ENCODE data around the gene HEATR5A. TPM values are rescaled to one million over a fixed set of nuclear protein-coding genes. Genes with fewer than 3 reads are reported as not detected.

Gene HEATR5A
- total and polyA plus RNA-seq, 2 of the 13 experiments (the other 11 are each of a cell fraction or from before 2014, with no cell fraction given) = 36.4 to 105 TPM

DNA sequence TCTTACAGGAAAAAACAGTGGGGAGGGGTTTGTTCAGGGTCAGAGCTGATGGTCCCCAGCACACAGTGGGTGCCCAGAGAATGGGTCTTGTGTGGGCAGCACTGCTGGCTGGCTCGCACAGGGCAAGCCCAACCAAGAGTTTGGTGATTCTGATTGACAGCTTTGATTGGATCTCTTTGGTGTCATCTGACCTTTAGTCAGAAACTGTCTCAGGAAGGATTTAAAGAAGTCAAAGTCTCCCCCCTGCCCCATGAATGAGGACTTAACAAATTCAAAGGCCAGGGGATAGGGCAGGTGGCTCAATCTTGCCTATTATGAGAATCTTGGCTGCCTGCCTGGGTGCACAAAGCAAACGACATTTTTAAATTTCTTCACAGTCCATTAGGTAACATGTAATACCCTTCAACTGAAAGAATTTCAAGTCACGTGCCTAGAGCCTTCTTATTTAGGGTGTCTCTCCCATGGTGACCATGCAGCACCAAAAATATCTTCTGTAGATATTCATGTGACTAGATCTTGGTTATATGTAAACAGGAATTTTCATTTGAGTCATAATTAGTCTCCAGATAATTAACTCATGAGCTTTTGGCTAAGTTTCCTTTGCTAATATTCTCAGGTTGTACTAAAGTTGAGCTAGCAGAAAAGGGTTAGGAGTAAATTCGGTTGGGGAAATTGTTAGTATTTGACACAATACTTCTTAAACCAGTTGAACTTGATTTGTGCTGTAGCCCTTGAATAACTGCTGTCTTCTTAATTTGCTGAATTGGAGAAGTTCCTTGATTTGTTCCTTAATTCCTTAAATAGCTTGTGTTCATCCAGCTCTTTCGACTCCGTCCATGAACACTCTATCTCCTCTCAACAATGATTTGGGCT is 158.3 kb downstream of the HEATR5A start (continued):
- peak; percentile 88 for TF ChIP-seq ZNF205 (CRISPR knock-in tag; IDR thresholded peaks at IDR 0.05)
- no peak for TF ChIP-seq ZNF891 (CRISPR knock-in tag; IDR thresholded peaks at IDR 0.05)
- no peak for TF ChIP-seq ZNF839 (CRISPR knock-in tag; IDR thresholded peaks at IDR 0.05; ENCODE audit: borderline replicate concordance)
- TF ChIP-seq SCMH1 (CRISPR knock-in tag; IDR thresholded peaks at IDR 0.05; ENCODE audit: borderline replicate concordance) = no peak
- TF ChIP-seq ZKSCAN8 (CRISPR knock-in tag; IDR thresholded peaks at IDR 0.05; ENCODE audit: borderline replicate concordance) = no peak; the same call in 1 of the 2 replicates
- peak; percentile 46; the same call in 1 of the 2 replicates for TF ChIP-seq TRIM24 (CRISPR knock-in tag; IDR thresholded peaks at IDR 0.05)
- no peak for TF ChIP-seq PCBP2 (optimal IDR thresholded peaks at IDR 0.05; ENCODE audit: low read depth, low read length, poor library complexity, severe bottlenecking)
- no peak for TF ChIP-seq ZNF549 (CRISPR knock-in tag; IDR thresholded peaks at IDR 0.05)
- TF ChIP-seq ZNF546 (CRISPR knock-in tag; conservative IDR thresholded peaks at IDR 0.05) = no peak
- TF ChIP-seq, protein P1, sequence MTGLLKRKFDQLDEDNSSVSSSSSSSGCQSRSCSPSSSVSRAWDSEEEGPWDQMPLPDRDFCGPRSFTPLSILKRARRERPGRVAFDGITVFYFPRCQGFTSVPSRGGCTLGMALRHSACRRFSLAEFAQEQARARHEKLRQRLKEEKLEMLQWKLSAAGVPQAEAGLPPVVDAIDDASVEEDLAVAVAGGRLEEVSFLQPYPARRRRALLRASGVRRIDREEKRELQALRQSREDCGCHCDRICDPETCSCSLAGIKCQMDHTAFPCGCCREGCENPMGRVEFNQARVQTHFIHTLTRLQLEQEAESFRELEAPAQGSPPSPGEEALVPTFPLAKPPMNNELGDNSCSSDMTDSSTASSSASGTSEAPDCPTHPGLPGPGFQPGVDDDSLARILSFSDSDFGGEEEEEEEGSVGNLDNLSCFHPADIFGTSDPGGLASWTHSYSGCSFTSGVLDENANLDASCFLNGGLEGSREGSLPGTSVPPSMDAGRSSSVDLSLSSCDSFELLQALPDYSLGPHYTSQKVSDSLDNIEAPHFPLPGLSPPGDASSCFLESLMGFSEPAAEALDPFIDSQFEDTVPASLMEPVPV (CRISPR knock-in tag; IDR thresholded peaks at IDR 0.05) = 0 out of 2 replicates have a peak, but pooled peaks have one; percentile 67
- TF ChIP-seq, protein P2, sequence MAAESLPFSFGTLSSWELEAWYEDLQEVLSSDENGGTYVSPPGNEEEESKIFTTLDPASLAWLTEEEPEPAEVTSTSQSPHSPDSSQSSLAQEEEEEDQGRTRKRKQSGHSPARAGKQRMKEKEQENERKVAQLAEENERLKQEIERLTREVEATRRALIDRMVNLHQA (CRISPR knock-in tag; IDR thresholded peaks at IDR 0.05) = 0 out of 2 replicates have a peak, but pooled peaks have one; percentile 50
- TF ChIP-seq, protein P3, sequence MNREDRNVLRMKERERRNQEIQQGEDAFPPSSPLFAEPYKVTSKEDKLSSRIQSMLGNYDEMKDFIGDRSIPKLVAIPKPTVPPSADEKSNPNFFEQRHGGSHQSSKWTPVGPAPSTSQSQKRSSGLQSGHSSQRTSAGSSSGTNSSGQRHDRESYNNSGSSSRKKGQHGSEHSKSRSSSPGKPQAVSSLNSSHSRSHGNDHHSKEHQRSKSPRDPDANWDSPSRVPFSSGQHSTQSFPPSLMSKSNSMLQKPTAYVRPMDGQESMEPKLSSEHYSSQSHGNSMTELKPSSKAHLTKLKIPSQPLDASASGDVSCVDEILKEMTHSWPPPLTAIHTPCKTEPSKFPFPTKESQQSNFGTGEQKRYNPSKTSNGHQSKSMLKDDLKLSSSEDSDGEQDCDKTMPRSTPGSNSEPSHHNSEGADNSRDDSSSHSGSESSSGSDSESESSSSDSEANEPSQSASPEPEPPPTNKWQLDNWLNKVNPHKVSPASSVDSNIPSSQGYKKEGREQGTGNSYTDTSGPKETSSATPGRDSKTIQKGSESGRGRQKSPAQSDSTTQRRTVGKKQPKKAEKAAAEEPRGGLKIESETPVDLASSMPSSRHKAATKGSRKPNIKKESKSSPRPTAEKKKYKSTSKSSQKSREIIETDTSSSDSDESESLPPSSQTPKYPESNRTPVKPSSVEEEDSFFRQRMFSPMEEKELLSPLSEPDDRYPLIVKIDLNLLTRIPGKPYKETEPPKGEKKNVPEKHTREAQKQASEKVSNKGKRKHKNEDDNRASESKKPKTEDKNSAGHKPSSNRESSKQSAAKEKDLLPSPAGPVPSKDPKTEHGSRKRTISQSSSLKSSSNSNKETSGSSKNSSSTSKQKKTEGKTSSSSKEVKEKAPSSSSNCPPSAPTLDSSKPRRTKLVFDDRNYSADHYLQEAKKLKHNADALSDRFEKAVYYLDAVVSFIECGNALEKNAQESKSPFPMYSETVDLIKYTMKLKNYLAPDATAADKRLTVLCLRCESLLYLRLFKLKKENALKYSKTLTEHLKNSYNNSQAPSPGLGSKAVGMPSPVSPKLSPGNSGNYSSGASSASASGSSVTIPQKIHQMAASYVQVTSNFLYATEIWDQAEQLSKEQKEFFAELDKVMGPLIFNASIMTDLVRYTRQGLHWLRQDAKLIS (CRISPR knock-in tag; IDR thresholded peaks at IDR 0.05) = no peak
- peak; percentile 96 for TF ChIP-seq GFI1 (CRISPR knock-in tag; IDR thresholded peaks at IDR 0.05; ENCODE audit: borderline replicate concordance)
- TF ChIP-seq PRDM4 (CRISPR knock-in tag; IDR thresholded peaks at IDR 0.05; ENCODE audit: borderline replicate concordance) = 0 out of 2 replicates have a peak, but pooled peaks have one; percentile 6
